Stomach (tissue), 4 donors: ENCODE data around the gene DDX25.

Experiments used
- POLR2AphosphoS5 ChIP-seq, 3 donors: sonication (generic); formaldehyde crosslinking; IDR thresholded peaks; one replicate each; pipeline ENCODE4 v1.6.1; 2016; ENCODE audit warnings: antibody characterized with exemption in 3 of 3
- TF ChIP-seq, protein P1 (sequence below), 7 experiments: fragments of 450-650 bp in 4 of 7; fragments of 200-600 bp in 3 of 7; sonication (generic) in 3 of 7; IDR thresholded peaks; one replicate each; pipeline ENCODE4 v1.5.1; 2016 to 2019; ENCODE audit warnings: antibody characterized with exemption in 7 of 7, control low read depth in 2 of 7, mild to moderate bottlenecking in 1 of 7

DNA sequence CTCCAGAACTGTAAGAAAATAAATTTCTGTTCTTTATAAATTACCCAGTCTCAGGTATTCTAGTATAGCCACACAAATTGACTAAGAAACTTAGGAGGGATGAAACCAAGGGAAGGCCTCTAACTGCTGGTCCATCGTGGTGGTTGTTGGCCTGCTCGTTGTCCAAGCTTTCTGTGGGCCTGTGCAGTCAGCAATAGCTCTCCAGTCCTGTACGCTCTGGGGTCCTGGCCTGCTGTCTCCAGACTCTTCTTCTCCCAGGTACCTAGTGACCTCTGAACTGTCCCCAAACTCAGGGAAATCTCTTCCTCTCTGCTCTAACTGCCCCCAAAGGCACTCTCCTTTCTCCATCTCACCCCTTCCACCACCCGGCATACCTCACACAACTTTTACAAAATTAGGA, 35.8 kb downstream of the DDX25 start:
- TF ChIP-seq POLR2AphosphoS5 (IDR thresholded peaks at IDR 0.05): no peak
- TF ChIP-seq, protein P1, sequence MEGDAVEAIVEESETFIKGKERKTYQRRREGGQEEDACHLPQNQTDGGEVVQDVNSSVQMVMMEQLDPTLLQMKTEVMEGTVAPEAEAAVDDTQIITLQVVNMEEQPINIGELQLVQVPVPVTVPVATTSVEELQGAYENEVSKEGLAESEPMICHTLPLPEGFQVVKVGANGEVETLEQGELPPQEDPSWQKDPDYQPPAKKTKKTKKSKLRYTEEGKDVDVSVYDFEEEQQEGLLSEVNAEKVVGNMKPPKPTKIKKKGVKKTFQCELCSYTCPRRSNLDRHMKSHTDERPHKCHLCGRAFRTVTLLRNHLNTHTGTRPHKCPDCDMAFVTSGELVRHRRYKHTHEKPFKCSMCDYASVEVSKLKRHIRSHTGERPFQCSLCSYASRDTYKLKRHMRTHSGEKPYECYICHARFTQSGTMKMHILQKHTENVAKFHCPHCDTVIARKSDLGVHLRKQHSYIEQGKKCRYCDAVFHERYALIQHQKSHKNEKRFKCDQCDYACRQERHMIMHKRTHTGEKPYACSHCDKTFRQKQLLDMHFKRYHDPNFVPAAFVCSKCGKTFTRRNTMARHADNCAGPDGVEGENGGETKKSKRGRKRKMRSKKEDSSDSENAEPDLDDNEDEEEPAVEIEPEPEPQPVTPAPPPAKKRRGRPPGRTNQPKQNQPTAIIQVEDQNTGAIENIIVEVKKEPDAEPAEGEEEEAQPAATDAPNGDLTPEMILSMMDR (IDR thresholded peaks at IDR 0.05): no peak
